Retinal pigment epithelial cell (primary cell): Measurements from ENCODE around the gene HOXC4.

Experiments used
- DNase-seq: peaks from one replicate; pipeline ENCODE4 v3.0.0-alpha.2; 2010; ENCODE audit warnings: low read depth
- H3K4me3 ChIP-seq: 2 replicates; pipeline ENCODE4 v1.5.1; 2011; ENCODE audit warnings: mild to moderate bottlenecking, low read length, control low read depth, moderate library complexity
- TF ChIP-seq, protein P1 (sequence below): conservative IDR thresholded peaks from 2 replicates; pipeline ENCODE4 v1.5.1; 2011; ENCODE audit warnings: low read depth, low read length, control low read depth, inconsistent platforms

HOXC4 gene

DNA sequence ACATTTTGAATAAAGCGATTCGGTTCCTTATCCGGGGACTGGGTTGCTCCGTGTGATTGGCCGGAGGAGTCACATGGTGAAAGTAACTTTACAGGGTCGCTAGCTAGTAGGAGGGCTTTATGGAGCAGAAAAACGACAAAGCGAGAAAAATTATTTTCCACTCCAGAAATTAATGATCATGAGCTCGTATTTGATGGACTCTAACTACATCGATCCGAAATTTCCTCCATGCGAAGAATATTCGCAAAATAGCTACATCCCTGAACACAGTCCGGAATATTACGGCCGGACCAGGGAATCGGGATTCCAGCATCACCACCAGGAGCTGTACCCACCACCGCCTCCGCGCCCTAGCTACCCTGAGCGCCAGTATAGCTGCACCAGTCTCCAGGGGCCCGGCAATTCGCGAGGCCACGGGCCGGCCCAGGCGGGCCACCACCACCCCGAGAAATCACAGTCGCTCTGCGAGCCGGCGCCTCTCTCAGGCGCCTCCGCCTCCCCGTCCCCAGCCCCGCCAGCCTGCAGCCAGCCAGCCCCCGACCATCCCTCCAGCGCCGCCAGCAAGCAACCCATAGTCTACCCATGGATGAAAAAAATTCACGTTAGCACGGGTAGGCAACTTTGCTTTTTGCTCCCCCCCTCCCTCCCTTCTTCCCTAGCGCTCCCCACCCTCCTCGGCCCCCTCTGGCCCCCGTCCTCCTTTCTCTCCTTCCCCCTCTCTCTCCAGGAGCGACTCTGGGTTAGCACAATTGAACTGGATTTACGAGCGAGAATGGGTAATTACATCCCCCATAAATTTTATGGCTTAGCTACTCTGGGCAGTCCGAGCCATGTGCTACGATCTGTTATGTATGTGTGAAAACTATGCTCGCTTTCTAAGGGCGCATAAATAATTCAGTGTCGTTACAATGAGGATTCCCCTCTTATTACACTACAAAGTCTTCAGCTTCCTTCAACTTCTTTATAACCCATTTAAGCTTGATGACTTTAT, at the start of gene HOXC4:
HOXC4 (plus strand) TSS at position 85 of the 991 bp plus-strand sequence; CDS start at position 173, 88 bp downstream.
- TF ChIP-seq, protein P1, sequence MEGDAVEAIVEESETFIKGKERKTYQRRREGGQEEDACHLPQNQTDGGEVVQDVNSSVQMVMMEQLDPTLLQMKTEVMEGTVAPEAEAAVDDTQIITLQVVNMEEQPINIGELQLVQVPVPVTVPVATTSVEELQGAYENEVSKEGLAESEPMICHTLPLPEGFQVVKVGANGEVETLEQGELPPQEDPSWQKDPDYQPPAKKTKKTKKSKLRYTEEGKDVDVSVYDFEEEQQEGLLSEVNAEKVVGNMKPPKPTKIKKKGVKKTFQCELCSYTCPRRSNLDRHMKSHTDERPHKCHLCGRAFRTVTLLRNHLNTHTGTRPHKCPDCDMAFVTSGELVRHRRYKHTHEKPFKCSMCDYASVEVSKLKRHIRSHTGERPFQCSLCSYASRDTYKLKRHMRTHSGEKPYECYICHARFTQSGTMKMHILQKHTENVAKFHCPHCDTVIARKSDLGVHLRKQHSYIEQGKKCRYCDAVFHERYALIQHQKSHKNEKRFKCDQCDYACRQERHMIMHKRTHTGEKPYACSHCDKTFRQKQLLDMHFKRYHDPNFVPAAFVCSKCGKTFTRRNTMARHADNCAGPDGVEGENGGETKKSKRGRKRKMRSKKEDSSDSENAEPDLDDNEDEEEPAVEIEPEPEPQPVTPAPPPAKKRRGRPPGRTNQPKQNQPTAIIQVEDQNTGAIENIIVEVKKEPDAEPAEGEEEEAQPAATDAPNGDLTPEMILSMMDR, result no peak
- DNase-seq, result no peak
- H3K4me3 ChIP-seq, result no peak within 1 kb of the TSS

DNA sequence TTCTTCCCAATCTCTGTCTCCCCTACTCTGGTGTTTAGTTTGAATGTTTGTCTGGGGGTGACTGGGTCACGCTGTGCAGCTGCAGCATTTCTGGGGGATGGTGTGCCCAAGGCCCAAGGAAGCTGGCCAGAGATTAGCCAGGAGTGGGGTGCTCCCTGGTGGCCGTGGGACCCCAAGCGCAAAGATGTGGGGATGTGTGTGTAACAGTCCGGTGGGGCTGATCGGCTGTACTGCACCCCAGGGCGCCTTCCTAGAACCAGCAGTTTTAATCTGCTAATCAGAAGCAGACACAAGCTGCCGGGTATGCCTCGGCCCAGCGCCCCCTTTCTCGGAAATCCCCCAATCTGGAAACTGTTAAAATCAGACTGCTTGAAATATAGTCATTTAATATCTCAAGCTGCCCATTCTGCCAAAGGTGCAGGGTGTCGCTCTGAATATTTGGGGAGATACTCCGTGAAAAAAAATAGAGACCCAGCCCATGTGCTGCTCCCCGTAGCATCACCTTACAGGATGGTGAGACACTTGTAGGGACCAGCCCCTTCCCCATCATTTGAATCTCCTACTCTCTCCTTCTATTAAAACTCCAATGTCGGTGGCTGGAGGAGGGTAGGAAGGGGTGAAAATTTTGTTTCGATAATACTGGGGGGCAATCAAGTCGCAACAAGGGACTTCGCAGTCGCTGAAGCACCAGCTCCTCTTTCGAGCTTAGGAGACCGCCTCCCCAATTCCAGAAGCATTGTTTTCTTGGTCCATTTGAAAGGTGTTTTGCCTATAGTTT, 49.4 kb upstream of the HOXC4 start:
- DNase-seq, result no peak
- no peak overlapping the region for H3K4me3 ChIP-seq
- TF ChIP-seq, protein P1, result no peak

DNA sequence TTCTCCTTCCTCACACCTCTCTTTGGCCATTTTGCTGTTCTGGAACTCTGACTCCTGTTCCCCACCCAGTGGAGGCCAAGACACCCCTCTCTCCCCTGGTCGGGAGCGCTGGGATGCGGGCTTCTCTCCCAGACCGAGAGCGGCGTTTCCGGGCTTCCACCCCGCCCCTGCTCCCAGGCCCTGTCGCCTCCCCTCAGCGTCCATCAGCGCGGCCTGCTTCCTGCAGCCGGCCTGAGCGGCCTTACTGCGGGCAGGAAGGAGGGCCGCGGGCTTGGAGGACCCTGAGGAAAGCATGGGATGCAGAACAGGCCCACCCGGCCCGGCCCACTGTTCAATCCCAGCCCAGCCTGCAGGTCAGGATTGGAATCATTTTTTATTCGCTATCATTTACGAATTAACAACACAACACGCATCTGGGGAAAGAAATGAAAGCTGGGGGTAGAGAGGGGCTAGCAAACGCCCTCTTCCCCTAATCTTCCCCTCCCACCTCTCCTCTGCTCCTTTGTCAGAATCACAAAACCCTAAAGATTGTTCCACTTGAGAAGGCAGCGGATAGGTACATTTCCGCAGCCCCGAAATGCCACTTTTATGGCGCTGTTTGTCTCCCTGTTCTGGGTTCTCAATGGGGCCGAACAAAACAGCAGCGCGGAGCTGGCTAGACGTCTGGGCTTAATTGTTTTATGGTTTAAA, 48.6 kb upstream of the HOXC4 start:
- H3K4me3 ChIP-seq, result no peak overlapping the region
- TF ChIP-seq, protein P1, result no peak
- no peak for DNase-seq

DNA sequence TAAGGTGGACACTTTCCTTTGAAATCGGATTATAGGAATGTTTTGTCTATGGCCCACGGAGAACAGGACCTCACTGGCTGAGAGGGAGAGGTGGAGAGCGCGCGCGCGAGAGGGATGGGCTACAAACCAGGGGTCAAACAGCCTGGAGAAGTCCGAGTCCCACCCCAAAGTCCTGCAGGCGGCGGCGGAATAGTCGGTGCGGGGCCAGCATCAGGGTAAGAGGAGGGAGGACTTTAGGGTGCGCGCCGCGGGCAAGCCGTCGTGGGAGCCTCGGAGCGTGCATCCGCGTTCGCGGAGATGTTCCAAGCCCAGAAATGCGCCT, 48.1 kb upstream of the HOXC4 start:
- TF ChIP-seq, protein P1, result no peak
- no peak for DNase-seq
- no peak overlapping the region for H3K4me3 ChIP-seq

DNA sequence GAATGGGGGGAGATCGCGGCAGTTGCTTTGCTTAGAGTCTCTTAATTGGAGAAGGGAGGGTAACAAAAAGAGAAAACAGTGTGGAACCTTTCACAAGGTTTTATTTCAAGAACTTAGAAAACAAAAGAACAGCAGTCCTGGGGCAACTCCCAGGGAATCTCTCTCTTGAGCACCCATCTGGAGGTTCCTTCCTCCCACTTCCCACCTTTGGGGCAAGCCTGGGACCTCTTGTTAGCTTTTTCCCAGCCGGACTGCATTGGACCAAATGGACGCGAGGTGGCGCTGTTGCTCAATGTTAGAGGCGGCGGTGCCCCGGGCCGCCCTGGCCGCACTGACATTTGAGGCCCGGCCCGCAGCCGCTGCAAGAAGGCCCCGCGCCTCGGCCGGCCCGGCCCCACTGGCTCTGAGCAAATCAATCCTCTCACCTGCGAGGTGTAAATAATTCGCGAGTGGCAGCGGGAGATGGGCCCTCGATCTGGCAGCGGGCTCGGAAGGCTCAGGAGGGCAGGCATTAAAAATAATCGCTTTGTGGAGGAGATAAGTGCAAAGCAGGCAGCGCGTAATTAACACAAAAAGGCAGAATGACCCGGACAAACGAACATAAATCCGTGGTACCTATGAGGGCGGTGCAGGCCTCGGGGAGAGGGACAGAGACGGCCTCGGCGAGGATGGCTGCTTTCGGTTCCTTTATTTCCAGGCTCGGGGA, 47.6 kb upstream of the HOXC4 start:
- TF ChIP-seq, protein P1, result peak; percentile 84
- no peak for DNase-seq
- H3K4me3 ChIP-seq, result no peak overlapping the region

DNA sequence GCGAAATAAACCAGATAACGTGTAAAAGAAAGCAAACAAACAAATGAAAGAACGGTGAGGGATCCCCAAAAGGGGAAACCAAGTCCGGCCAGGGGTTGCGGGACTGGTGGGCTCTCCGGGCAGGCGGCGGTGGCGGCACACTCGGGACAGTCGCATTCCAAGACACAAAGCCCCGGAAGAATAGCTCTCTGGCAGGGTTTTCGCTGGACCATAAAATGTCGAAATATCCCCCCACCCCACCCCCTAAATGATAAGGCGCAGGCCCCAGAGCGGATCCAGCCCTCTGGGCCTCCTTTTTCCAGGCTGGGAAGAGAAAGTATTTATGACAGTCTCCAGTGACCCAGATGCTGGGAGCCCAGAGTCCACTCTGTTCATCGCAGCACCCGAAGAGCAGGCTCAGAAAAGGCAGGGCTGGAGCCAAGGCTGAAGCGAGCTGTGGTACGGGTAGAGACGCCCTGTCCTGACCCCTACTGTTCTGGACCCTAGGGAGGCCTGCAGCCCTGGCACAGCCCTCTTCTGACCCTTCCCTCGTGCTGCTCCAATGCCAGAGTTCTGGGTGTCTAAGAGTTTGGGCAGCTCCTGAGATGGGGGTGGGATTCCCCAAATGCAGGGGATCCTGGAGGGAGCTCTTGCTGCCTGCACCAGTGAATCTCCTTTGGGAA, 46.9 kb upstream of the HOXC4 start:
- H3K4me3 ChIP-seq, result no peak overlapping the region
- no peak for DNase-seq
- TF ChIP-seq, protein P1, result no peak
